ENCODE measurements around the gene RS1.

Gene RS1

GRCh38 chrX:18616688-18617406, 55.1 kb downstream of the RS1 start:
- TF ChIP-seq CTCF (IDR thresholded peaks at IDR 0.05; ENCODE audit: borderline replicate concordance, insufficient read depth, low read depth, low read length) = no peak
- H3K4me3 ChIP-seq (ENCODE audit: low read depth, low read length) = no peak overlapping the region

- H3K4me3 ChIP-seq (ENCODE audit: low read depth, low read length) = no peak overlapping the region
- TF ChIP-seq CTCF (IDR thresholded peaks at IDR 0.05; ENCODE audit: borderline replicate concordance, insufficient read depth, low read depth, low read length) = no peak
Measured at GRCh38 chrX:18613930-18614639, 57.8 kb downstream of the RS1 start.

GRCh38 chrX:18607966-18608365, 63.9 kb downstream of the RS1 start:
- no peak for TF ChIP-seq CTCF (IDR thresholded peaks at IDR 0.05; ENCODE audit: borderline replicate concordance, insufficient read depth, low read depth, low read length)

GRCh38 chrX:18598413-18598812, 73.5 kb downstream of the RS1 start:
- no peak for TF ChIP-seq CTCF (IDR thresholded peaks at IDR 0.05; ENCODE audit: borderline replicate concordance, insufficient read depth, low read depth, low read length)
- no peak overlapping the region for H3K4me3 ChIP-seq (ENCODE audit: low read depth, low read length)

More at GRCh38 chrX:18607966-18608365, 63.9 kb downstream of the RS1 start:
- H3K4me3 ChIP-seq (ENCODE audit: low read depth, low read length) = no peak overlapping the region

GRCh38 chrX:18596096-18596495, 75.8 kb downstream of the RS1 start:
- no peak overlapping the region for H3K4me3 ChIP-seq (ENCODE audit: low read depth, low read length)
- TF ChIP-seq CTCF (IDR thresholded peaks at IDR 0.05; ENCODE audit: borderline replicate concordance, insufficient read depth, low read depth, low read length) = no peak

GRCh38 chrX:18594079-18594478, 77.8 kb downstream of the RS1 start:
- H3K4me3 ChIP-seq (ENCODE audit: low read depth, low read length) = no peak overlapping the region
- no peak for TF ChIP-seq CTCF (IDR thresholded peaks at IDR 0.05; ENCODE audit: borderline replicate concordance, insufficient read depth, low read depth, low read length)

GRCh38 chrX:18591834-18592233, 80.1 kb downstream of the RS1 start:
- H3K4me3 ChIP-seq (ENCODE audit: low read depth, low read length) = no peak overlapping the region
- TF ChIP-seq CTCF (IDR thresholded peaks at IDR 0.05; ENCODE audit: borderline replicate concordance, insufficient read depth, low read depth, low read length) = no peak
